Measurements from ENCODE around the gene MICALL1.
"Not testable (repeated sequence)": the region's sequence is repeated elsewhere in the genome, so short reads cannot be mapped to it uniquely, and the experiment has no call there.

Gene MICALL1

DNA sequence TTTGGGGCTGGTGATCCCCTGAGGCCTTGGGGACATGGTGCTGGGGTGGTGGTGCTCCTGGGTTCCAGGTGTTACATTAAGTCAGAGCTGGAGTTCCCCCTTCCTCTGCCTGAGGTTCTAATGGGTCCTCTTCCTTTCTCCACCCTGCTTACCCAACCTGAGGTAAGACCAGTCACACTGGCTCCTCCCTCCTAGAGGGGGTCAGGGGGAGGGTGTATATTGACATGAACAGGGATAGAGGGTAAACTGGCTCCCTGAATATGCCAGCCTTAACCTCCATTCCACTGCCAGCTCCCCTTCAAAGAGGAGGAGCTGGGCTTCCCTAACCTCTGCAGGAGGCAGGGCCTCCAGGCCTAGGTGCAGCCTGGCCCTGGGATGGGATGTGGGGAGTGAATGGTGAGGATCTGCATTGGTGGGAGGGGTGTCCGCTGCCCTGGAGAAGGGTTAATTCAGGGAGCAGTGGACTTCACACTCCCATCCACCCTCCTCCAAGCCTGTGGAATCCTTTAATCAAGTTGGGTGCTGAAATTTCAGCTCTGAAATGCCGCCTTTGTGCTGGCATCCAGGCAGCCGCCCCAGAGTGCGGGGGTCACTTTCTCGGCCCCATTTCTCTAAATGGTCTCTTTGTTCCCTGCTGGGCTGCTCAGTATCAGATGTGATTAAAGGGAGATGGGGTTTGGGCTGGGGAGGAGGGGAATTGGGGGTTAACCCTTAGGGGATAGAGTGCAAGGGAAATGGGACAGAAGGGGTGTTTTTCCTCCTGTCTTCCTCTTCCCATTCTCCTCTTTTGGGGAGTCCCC lies 62.6 kb downstream of the MICALL1 start:
- Mint-ChIP-seq H3K27me3 (no peaks in the 10 kb centered on the region), H3K9me3 (no peaks in the 10 kb centered on the region), H3K4me1 (peaks cover 2% of the 10 kb centered on the region), H3K27ac (no peak overlapping the region), H3K36me3 (peaks cover 18% of the 10 kb centered on the region), H3K4me3 (no peak overlapping the region)
- DNase-seq = no peak
- CTCF ChIA-PET = interaction anchor here (6.8 kb wide), 1 partner anchor 151 kb away, joined by 65 read pairs; no protein-coding TSS in a partner anchor

DNA sequence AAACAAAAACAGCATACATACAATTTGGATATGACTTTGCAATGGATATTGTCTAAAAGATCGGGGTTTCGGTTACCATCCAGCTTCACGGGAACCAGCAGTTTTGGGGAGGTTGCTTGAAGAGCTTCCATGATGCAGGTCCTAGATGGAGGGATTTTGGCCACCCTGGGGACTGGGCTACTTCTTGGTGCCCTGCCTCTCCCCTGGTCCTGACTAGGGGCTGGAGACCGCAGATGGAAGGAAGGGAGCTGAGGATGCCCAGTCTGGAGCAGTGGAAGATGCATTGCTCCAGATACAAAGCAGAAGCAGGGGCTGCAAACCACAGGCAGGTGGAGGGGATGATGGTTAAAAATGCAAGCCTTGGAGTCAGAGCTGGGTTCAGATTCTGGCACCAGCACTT lies 64.8 kb downstream of the MICALL1 start:
- CTCF ChIA-PET = interaction anchor here (0.9 kb wide), 1 partner anchor 116 kb away, joined by 3 read pairs; no protein-coding TSS in a partner anchor
- DNase-seq = no peak
- Mint-ChIP-seq H3K4me3 (no peak overlapping the region), H3K36me3 (peaks cover 12% of the 10 kb centered on the region), H3K27ac (no peak overlapping the region), H3K27me3 (no peaks in the 10 kb centered on the region), H3K4me1 (no peaks in the 10 kb centered on the region), H3K9me3 (no peaks in the 10 kb centered on the region)

DNA sequence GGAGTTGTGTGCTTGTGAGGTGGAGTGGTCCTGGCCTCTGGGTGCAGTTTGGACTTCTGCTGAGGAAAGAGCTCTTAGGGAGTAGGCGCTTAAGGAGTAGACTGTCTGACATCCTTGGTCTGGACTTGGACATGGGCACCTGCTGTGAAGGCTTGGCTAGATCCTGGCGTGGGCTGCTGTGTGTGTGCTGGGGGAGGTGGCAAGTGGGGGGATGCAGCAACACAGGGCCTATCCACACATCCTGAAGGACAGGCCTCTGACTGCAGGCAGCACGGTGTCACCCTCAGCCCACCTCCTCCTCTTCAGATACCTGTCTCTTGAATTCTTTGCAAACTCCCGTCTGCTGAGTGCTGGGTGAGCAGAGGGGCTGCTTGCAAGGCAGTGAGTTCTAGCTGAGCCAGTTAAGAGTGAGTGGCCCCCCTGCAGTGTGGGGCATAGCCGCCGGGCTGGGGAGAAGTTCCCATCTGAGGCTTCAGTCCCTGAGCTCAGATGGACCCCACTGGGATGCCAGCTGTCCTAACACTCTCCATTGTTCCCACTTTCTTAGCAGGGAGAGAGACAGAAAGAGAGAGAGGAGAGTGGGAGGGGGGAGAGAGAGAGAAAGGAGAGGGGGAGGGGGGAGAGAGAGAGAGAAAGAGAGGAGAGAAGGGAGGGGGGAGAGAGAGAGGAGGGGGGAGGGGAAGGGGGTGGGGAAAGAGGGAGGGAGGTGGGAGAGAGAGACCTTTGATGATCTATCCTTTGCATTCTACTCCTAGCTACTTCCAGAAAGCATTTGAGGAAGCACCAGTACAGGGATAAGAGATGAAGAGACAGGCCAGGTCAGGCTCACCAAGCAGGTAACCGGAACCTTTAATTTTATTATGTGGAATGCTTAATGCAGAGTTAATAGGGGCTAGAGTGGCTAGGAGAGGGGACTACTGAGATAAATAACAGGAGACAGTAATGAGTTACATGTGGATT lies 65.7 kb downstream of the MICALL1 start:
- Mint-ChIP-seq H3K4me1 (no peaks in the 10 kb centered on the region), H3K36me3 (peaks cover 9% of the 10 kb centered on the region), H3K27ac (peak overlapping the region; percentile 17), H3K9me3 (no peaks in the 10 kb centered on the region), H3K4me3 (no peak overlapping the region), H3K27me3 (no peaks in the 10 kb centered on the region)
- no peak for DNase-seq
- CTCF ChIA-PET = interaction anchor here (0.6 to 1.1 kb wide), 2 partner anchors 38 to 149 kb away, joined by 3 to 4 read pairs; partner anchors contain the start of gene GALR3

DNA sequence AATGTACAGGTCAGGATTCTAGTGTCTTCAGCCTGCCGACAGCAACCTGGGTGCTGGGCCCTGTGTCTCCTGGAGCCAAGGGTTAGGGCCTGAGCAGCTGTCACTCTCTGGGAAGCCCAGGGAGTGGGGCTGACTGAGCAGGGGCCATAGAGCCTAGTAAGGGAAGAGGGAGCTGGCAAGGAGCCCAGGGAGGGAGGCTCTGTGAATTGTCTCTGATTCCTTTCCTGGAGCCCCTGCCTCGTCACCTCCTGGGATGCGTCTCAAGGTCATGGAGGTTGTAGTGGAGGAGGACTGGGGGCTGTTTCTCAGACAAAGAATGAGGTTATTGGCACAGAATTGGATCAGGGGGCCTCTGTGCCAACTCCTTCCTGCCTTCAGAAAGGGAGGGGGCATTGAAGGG lies 66.4 kb downstream of the MICALL1 start:
- H3K9me3 Mint-ChIP-seq = no peaks in the 10 kb centered on the region
- DNase-seq = no peak
- no peaks in the 10 kb centered on the region for H3K4me1 Mint-ChIP-seq
- H3K4me3 Mint-ChIP-seq = no peak overlapping the region
- CTCF ChIA-PET = interaction anchor here (1.1 kb wide), 1 partner anchor 38 kb away, joined by 4 read pairs; no protein-coding TSS in a partner anchor
- no peaks in the 10 kb centered on the region for H3K27me3 Mint-ChIP-seq
- peak overlapping the region; percentile 35 for H3K27ac Mint-ChIP-seq
- peaks cover 5% of the 10 kb centered on the region for H3K36me3 Mint-ChIP-seq

DNA sequence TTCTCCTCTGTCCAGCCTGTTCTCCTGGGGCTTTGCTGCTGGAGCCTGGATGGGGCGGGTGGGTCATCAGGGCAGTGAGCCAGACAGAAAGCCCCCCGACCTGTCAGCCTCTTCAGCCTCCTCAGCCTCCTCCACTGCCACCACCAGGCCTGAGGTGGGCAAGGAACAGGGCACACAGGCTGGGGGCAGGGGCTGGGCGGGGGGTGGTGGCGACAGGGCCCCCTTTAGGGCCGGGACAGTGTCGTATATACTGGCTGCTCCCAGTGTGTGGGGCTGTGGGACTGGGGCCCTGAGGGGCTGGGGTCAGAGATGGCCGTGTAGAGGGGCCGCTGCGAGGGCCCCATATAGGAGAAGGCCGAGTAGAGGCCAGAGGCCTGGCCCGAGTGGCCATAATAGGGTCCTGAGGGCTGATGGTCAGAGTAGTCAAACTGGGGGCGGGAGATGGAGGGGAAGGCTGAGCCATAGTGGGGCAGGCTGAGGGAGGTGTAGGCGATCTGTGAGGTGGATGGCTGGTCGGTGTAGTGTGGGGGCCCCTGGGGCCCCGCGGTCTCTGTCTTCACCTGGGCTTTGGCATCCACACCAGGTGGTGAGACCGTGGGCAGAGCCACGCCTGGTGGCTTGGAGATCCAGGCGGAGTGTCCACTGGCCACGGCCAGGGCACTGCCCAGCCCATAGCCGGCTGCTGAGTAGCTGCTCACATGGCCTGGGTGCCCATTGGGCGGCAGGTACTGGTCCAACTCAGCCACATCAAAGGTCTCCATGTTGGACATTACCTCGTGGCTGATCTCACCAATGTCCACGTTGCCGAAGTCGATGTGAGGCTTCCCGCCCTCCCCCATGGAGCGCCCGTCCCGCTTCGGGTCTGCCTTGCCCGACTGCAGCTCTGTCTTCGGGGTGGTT lies 67.4 kb downstream of the MICALL1 start:
- no peak for DNase-seq

DNA sequence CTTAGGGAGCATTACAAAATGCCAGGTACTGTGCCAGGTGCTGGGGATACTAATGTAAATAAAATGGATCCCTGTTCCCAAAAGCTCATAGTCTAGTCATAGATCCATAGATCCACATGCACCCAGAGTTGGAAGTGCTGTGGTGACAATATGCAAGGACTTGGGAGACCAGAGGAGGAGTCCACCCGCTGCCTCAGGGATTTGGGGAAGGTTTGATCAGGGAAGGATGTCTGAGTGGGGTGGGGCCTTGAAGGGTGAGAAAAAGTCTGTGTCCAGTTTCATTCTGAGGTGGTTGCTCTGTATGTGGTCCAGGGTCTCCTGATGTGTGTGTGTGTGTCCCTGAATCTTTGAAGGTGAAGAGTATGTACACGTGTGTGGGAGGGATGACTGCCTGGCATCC lies 69.1 kb downstream of the MICALL1 start:
- no peak for DNase-seq
- no peak overlapping the region for H3K27ac Mint-ChIP-seq
- CTCF ChIA-PET = no interaction called here

More for the DNA sequence above, 67.4 kb downstream of the MICALL1 start:
- H3K4me1 Mint-ChIP-seq = no peaks in the 10 kb centered on the region
- H3K27me3 Mint-ChIP-seq = no peaks in the 10 kb centered on the region
- H3K36me3 Mint-ChIP-seq = peaks cover 5% of the 10 kb centered on the region
- H3K9me3 Mint-ChIP-seq = no peaks in the 10 kb centered on the region
- no peak overlapping the region for H3K27ac Mint-ChIP-seq
- no peak overlapping the region for H3K4me3 Mint-ChIP-seq
- CTCF ChIA-PET = interaction anchor here (0.7 kb wide), 1 partner anchor 120 kb away, joined by 3 read pairs; no protein-coding TSS in a partner anchor

DNA sequence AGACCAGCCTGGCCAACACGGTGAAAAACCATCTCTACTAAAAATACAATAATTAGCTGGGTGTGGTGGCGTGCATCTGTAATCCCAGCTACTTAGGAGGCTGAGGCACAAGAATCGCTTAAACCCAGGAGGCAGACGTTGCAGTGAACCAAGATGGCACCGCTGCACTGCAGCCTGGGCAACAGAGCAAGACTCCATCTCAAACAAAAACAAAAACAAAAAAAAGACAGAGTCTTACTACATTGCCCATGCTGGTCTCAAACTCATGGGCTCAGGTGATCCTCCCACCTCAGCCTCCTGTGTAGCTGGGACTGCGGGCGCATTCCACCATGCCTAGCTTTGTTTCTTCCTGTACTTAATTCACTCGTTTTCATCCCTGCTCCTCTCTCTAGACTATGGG lies 69.9 kb downstream of the MICALL1 start:
- CTCF ChIA-PET, H3K27me3 Mint-ChIP-seq, H3K36me3 Mint-ChIP-seq, H3K27ac Mint-ChIP-seq, H3K4me1 Mint-ChIP-seq, H3K4me3 Mint-ChIP-seq, H3K9me3 Mint-ChIP-seq, DNase-seq: not testable (repeated sequence)

More for the DNA sequence above, 69.1 kb downstream of the MICALL1 start:
- Mint-ChIP-seq H3K9me3 (no peaks in the 10 kb centered on the region), H3K4me3 (no peak overlapping the region), H3K27me3 (no peaks in the 10 kb centered on the region), H3K36me3 (no peaks in the 10 kb centered on the region), H3K4me1 (no peaks in the 10 kb centered on the region)

DNA sequence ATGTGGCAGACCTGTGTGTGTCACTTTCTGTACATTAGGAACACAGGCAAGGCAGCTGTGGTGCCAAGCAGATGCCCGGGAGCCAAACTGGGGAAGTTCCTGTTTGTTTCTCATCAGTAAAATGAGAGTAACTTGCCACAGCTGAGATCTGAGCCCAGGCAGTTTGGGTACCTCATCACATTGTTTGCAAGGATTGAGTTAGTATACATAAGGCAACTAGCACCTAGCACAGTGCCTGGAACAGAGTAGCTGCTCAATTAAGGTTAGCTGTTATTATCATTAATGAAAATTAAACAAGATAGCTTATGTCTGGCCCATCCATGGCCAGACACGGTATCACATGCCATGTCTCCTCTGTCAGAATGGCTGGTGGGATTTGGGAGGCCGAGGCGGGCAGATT lies 70.5 kb downstream of the MICALL1 start:
- no peaks in the 10 kb centered on the region for H3K4me1 Mint-ChIP-seq
- DNase-seq = no peak
- no peaks in the 10 kb centered on the region for H3K36me3 Mint-ChIP-seq
- no peaks in the 10 kb centered on the region for H3K27me3 Mint-ChIP-seq
- H3K4me3 Mint-ChIP-seq = no peak overlapping the region
- CTCF ChIA-PET = interaction anchor here (1.0 kb wide), 1 partner anchor 159 kb away, joined by 3 read pairs; no protein-coding TSS in a partner anchor
- H3K9me3 Mint-ChIP-seq = no peaks in the 10 kb centered on the region
- no peak overlapping the region for H3K27ac Mint-ChIP-seq

DNA sequence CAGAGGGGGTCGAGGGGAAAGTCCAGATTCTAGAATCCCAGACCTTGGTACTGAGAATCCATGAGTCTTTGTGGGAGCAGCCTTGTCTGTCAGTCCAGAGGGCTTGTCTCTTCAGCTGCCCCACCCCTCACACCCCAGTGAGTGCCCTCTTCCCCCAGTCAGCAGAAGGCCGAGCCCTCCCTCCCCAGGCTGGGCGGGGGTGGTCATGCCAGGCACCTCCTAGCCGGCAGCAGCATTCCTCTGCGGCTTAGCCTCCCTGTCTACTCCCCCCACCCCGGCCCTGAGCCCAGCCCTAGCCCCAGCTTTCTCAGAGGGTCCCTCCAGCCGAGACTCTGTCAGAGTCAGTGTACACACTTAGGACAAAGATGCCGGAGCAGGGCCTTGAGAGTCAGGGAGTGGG lies 73.7 kb downstream of the MICALL1 start:
- H3K27ac Mint-ChIP-seq = no peak overlapping the region
- no peak overlapping the region for H3K4me3 Mint-ChIP-seq
- H3K27me3 Mint-ChIP-seq = no peaks in the 10 kb centered on the region
- no peaks in the 10 kb centered on the region for H3K36me3 Mint-ChIP-seq
- no peaks in the 10 kb centered on the region for H3K4me1 Mint-ChIP-seq
- no peak for DNase-seq
- CTCF ChIA-PET = no interaction called here
- H3K9me3 Mint-ChIP-seq = no peaks in the 10 kb centered on the region

DNA sequence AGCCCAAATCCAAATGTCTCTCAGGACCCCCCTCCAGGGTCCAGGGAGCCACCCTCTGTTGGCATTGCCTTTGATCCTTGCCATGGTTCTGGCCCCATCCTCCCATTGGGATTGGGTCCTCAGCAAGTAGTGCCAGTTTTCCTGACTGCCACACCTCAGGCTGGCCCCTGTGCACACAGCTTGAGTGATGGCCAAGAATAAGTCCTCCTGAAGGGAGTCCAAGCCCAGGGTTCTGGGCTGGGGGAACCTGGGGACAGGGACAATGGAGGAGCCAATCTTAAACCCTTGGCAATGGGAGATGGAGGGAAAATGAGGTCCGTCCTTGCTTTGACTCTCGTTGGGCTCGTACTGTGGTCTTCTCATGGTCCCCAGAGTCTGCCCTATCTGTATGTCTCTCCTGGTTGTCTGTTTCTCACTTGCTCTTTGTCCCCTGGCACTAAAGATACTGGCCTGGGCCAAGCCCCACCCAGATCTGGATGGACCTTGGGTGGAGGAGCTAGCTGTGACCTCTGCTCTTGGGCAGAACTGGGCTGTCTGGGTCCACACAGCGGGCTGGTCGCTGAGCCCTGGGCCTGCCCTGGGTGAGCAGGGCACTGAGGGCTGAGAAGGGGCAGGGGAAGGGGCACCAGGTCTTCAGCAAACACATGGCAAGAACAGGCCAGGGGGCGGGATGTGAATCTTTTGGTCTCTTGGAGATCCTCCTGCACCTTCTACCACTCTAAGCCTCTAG lies 75.3 kb downstream of the MICALL1 start:
- Mint-ChIP-seq H3K9me3 (no peaks in the 10 kb centered on the region), H3K27me3 (no peaks in the 10 kb centered on the region), H3K4me3 (no peak overlapping the region), H3K27ac (no peak overlapping the region), H3K36me3 (no peaks in the 10 kb centered on the region), H3K4me1 (no peaks in the 10 kb centered on the region)
- DNase-seq = no peak
- CTCF ChIA-PET = no interaction called here

DNA sequence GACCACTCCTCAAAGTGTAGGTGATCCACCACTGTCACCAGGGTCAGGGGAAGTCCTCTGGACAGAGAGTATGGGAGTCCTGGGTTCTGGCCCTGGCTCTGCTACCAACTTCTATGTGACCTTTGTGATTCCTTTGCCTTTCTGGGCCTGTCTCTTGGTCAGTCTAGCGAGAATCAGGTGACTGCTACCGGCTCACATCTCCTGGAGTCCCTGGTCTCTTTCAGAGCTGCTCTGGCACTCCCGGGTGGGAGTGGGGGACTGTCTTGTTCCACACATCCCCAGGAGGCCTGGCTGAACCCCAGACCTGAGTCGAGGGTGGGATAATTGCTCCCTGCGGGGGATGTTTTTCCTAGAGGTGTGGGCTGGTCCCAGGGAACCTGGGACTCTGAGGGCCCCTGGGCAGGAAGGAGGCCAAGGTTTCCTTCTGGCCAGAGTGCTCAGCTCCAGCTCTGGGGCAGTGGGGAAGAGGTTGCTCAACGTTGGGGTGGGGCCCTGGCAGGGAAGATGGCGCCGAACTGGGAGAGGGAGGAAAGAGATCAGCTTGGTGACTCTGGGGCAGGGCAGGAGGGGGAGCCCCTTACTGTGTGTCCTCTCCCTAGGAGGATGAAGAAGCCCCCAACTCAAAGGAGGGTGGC lies 76.2 kb downstream of the MICALL1 start:
- no peaks in the 10 kb centered on the region for H3K4me1 Mint-ChIP-seq
- H3K4me3 Mint-ChIP-seq = no peak overlapping the region
- H3K9me3 Mint-ChIP-seq = no peaks in the 10 kb centered on the region
- CTCF ChIA-PET = no interaction called here
- no peaks in the 10 kb centered on the region for H3K27me3 Mint-ChIP-seq
- no peak overlapping the region for H3K27ac Mint-ChIP-seq
- no peaks in the 10 kb centered on the region for H3K36me3 Mint-ChIP-seq
- DNase-seq = no peak

DNA sequence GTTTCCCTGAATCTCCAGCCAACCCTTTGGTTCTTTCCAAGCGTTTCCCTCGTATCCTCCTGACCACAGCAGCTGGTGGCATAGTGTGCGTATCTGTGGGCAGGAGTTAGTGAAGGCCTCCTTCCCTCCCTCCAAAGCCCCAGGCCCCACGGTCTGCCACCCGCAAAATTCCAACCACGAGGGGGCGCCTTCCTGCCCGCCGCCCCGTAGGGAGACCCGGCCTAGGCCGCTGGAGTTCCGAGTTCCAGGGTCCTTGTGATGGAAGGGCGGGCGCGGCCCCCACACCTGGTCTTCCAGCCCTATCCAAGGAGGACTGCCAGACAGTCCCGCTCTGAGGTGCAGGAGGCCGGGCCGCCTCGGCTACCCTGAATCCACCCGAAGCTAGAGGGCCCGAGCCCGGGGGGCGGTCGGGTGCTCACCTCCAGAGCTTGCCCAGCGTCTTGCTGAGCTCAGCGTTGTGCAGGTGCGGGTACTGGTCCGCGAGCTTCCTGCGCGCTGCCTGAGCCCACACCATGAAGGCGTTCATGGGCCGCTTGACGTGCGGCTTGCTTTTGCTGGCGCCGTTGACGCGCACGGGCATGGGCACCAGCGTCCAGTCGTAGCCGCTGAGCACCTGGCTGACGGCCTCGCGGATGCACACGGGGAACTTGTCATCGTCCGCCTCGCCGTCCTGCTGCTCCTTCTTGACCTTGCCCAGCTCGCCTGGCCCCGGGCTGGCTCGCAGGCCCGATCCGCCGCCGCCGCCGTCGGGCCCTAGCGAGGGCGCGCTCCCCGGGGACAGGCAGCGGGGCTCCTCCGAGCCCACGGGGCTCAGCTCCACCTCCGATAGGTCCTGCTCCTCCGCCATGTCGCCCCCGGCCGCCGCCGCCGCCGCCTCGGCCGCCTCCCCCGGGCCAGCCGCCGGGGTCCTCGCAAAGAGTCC lies 77.1 kb downstream of the MICALL1 start:
- Mint-ChIP-seq H3K27ac (no peak overlapping the region), H3K27me3 (no peaks in the 10 kb centered on the region), H3K9me3 (no peaks in the 10 kb centered on the region), H3K4me1 (no peaks in the 10 kb centered on the region), H3K36me3 (no peaks in the 10 kb centered on the region), H3K4me3 (no peak overlapping the region)
- DNase-seq = no peak
- CTCF ChIA-PET = no interaction called here

All from activated naive CD4-positive, alpha-beta T cell treated with anti-CD3 and anti-CD28 coated beads, Interleukin-2, amount 10 ng/mL, durations not matched to agents 7 days and 5 days (primary cell).